Pulmonary artery endothelial cell (primary cell): Measurements from ENCODE around the gene TOM1. TPM values are rescaled to one million over a fixed set of nuclear protein-coding genes. Genes with fewer than 3 reads are reported as not detected.

Source experiments
- DNase-seq: peaks from one replicate; pipeline ENCODE4 v3.0.0-alpha.2; 2011; ENCODE audit warnings: low read depth, low spot score
- total RNA-seq: library from RNA; depleted of rRNA; stranded (reverse); fragments of >200 nt; gene quantifications from 2 replicates; pipeline ENCODE4 v1.2.3, GENCODE V29; 2014

Gene TOM1
- total RNA-seq, 1 donor from 2014 or later = 16.6 TPM

- DNase-seq = no peak
Observed at GRCh38 chr22:35367331-35367886, 67.7 kb downstream of the TOM1 start.

- DNase-seq = no peak
Observed at GRCh38 chr22:35368386-35368785, 68.7 kb downstream of the TOM1 start.

- DNase-seq = no peak
Observed at GRCh38 chr22:35369996-35370395, 70.3 kb downstream of the TOM1 start.

- DNase-seq = no peak
Observed at GRCh38 chr22:35373781-35374180, 74.1 kb downstream of the TOM1 start.

- no peak for DNase-seq
Observed at GRCh38 chr22:35375031-35375430, 75.3 kb downstream of the TOM1 start.

GRCh38 chr22:35375526-35375925 is 75.8 kb downstream of the TOM1 start:
- no peak for DNase-seq

- peak; percentile 98 for DNase-seq
Observed at GRCh38 chr22:35376728-35377472, 77.2 kb downstream of the TOM1 start.

GRCh38 chr22:35377735-35378134 is 78.0 kb downstream of the TOM1 start:
- no peak for DNase-seq

- DNase-seq = no peak
Observed at GRCh38 chr22:35378621-35379020, 78.9 kb downstream of the TOM1 start.

GRCh38 chr22:35379146-35379993 is 79.7 kb downstream of the TOM1 start:
- DNase-seq = no peak

GRCh38 chr22:35380013-35380412 is 80.3 kb downstream of the TOM1 start:
- no peak for DNase-seq

- DNase-seq = peak; percentile 60
Observed at GRCh38 chr22:35380537-35381423, 81.1 kb downstream of the TOM1 start, which contains the start of gene HMOX1. Gene HMOX1 (plus strand): TSS chr22:35381096. CDS start chr22:35381174, 78 bp downstream.

- no peak for DNase-seq
Observed at GRCh38 chr22:35381424-35382009, 81.8 kb downstream of the TOM1 start.

GRCh38 chr22:35383679-35384071 is 84.0 kb downstream of the TOM1 start:
- DNase-seq = no peak

- no peak for DNase-seq
Observed at GRCh38 chr22:35384527-35384926, 84.8 kb downstream of the TOM1 start.

GRCh38 chr22:35384975-35385588 is 85.4 kb downstream of the TOM1 start:
- DNase-seq = no peak

- no peak for DNase-seq
Observed at GRCh38 chr22:35386670-35387288, 87.1 kb downstream of the TOM1 start.

- DNase-seq = no peak
Observed at GRCh38 chr22:35390933-35391332, 91.2 kb downstream of the TOM1 start.

- DNase-seq = no peak
Observed at GRCh38 chr22:35392357-35392756, 92.7 kb downstream of the TOM1 start.
